SW480 (cell line): Measurements from ENCODE around the gene TTC29.

Experiments
- DNase-seq: peaks from one replicate; pipeline ENCODE4 v3.0.0-alpha.2; 2016; ENCODE audit warnings: low spot score

TTC29 gene

GRCh38 chr4:146945556-146946374 lies at the start of gene TTC29:
TSS of gene TTC29 (minus strand) at chr4:146945864. CDS start at chr4:146939895, 5,969 bp downstream.
- peak; percentile 82 for DNase-seq

GRCh38 chr4:146981651-146982050 lies 36.0 kb upstream of the TTC29 start:
- no peak for DNase-seq

GRCh38 chr4:146978641-146979040 lies 33.0 kb upstream of the TTC29 start:
- no peak for DNase-seq

GRCh38 chr4:146976145-146976544 lies 30.5 kb upstream of the TTC29 start:
- DNase-seq, result no peak

GRCh38 chr4:146975527-146975926 lies 29.9 kb upstream of the TTC29 start:
- no peak for DNase-seq

- DNase-seq, result no peak
Measured at GRCh38 chr4:146975036-146975435, 29.4 kb upstream of the TTC29 start.

- no peak for DNase-seq
Measured at GRCh38 chr4:146972036-146972435, 26.4 kb upstream of the TTC29 start.

GRCh38 chr4:146969126-146969525 lies 23.5 kb upstream of the TTC29 start:
- DNase-seq, result no peak

GRCh38 chr4:146960634-146961033 lies 15.0 kb upstream of the TTC29 start:
- DNase-seq, result no peak

- no peak for DNase-seq
Measured at GRCh38 chr4:146959692-146960091, 14.0 kb upstream of the TTC29 start.

- peak; percentile 41 for DNase-seq
Measured at GRCh38 chr4:146957237-146957636, 11.6 kb upstream of the TTC29 start.

- no peak for DNase-seq
Measured at GRCh38 chr4:146952896-146953295, 7.2 kb upstream of the TTC29 start.

- no peak for DNase-seq
Measured at GRCh38 chr4:146949559-146949958, 3.9 kb upstream of the TTC29 start.

- DNase-seq, result peak; percentile 94
Measured at GRCh38 chr4:146943691-146944375, 1.8 kb downstream of the TTC29 start.

- DNase-seq, result no peak
Measured at GRCh38 chr4:146932116-146932515, 13.5 kb downstream of the TTC29 start.

GRCh38 chr4:146930673-146931072 lies 15.0 kb downstream of the TTC29 start:
- DNase-seq, result no peak

GRCh38 chr4:146927695-146928094 lies 18.0 kb downstream of the TTC29 start:
- no peak for DNase-seq

GRCh38 chr4:146916479-146917076 lies 29.1 kb downstream of the TTC29 start:
- DNase-seq, result peak; percentile 15

GRCh38 chr4:146915132-146915531 lies 30.5 kb downstream of the TTC29 start:
- DNase-seq, result no peak

- no peak for DNase-seq
Measured at GRCh38 chr4:146900295-146900694, 45.4 kb downstream of the TTC29 start.

GRCh38 chr4:146890301-146890700 lies 55.4 kb downstream of the TTC29 start:
- DNase-seq, result no peak

- DNase-seq, result no peak
Measured at GRCh38 chr4:146883070-146883469, 62.6 kb downstream of the TTC29 start.

- DNase-seq, result no peak
Measured at GRCh38 chr4:146857298-146857697, 88.4 kb downstream of the TTC29 start.
